Lower lobe of right lung (tissue), 2 donors: Measurements from ENCODE around the gene UROC1. TPM values are rescaled to one million over a fixed set of nuclear protein-coding genes. Genes with fewer than 3 reads are reported as not detected.

Experiments used
- ATAC-seq, 2 donors: fragments of 200-7000 bp; cut with Tn5 transposase; one replicate each; pipeline ENCODE4 v1.9.1; 2020 to 2022; ENCODE audit warnings: mild to moderate bottlenecking in 2 of 2, moderate library complexity in 2 of 2
- DNase-seq: peaks from one replicate; pipeline ENCODE4 v3.0.0-alpha.2; 2020
- H3K27ac ChIP-seq: fragments of 200-600 bp; one replicate; pipeline ENCODE4 v1.8.0; 2022
- H3K27me3 ChIP-seq: fragments of 200-600 bp; one replicate; pipeline ENCODE4 v1.8.0; 2022; ENCODE audit warnings: low read depth
- H3K36me3 ChIP-seq: fragments of 200-600 bp; one replicate; pipeline ENCODE4 v1.8.0; 2022; ENCODE audit warnings: mild to moderate bottlenecking
- H3K4me1 ChIP-seq: fragments of 200-600 bp; one replicate; pipeline ENCODE4 v1.8.0; 2022
- H3K4me3 ChIP-seq: fragments of 200-600 bp; one replicate; pipeline ENCODE4 v1.8.0; 2022; ENCODE audit warnings: mild to moderate bottlenecking
- H3K9me3 ChIP-seq: fragments of 200-600 bp; one replicate; pipeline ENCODE4 v1.8.0; 2022
- intact Hi-C: fragments of 100-400 bp; cut with DNase I; formaldehyde crosslinking; loops from one replicate; pipeline ENCODE4 v1.11.0; 2022
- total RNA-seq: library from RNA; stranded (reverse); fragmentation: NEBNext Ultra II Directional; extraction: Animal tissue kit (Norgen Biotek cat#: 25700); gene quantifications from one replicate; pipeline ENCODE4 v1.2.1, GENCODE V29; 2021
- TF ChIP-seq, protein P1 (sequence below): fragments of 200-600 bp; IDR thresholded peaks from one replicate; pipeline ENCODE4 v1.8.0; 2022; ENCODE audit warnings: antibody characterized with exemption, mild to moderate bottlenecking
- donor health status: DM: no; HTN: yes; CAD: no; lungs with severe emphysema.

UROC1 gene
- total RNA-seq, 1 donor from 2014 or later, result not detected

DNA sequence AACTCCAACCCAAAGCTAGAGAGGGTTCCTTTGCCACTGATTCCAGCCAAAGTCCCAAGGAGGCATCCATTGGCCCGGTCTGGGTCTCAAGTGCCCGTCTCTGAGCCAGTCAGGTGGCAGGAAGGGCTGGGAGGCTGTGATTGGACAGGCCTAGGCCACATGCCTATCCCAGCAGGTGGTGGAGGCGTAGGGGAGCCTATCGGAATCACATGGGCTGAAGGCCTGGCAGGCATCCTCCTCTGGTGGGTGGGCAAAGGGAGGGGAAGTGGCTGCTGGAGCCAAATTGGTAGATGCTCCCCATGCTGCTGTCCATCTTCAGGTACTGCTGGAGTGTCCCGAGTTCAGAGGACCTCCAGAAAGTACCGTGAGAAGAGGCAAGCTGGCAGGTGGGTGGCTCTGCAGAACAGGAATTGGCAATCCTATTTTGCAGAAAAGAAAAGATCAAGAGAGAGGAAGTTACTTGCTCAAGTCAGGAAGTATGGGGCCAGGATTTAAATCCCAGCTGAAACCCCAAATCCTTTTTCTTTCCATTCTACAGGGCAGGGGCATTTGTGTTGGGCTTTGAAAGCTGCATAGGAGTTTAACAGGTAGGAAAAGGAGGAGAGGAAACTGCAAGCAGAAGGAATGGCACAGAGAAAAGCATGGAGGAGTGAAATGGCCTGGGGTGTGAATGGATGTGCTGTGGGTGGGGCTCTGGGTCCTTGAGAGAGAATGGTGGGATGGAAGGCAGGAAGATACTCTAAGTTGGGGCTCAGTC, 10.1 kb upstream of the UROC1 start:
- H3K9me3 ChIP-seq, result no peaks in the 10 kb centered on the region
- H3K4me1 ChIP-seq, result peaks cover 9% of the 10 kb centered on the region
- intact Hi-C loops, result no loop called here
- DNase-seq, result peak; percentile 45
- peaks cover 19% of the 10 kb centered on the region for H3K27me3 ChIP-seq
- no peaks in the 10 kb centered on the region for H3K36me3 ChIP-seq
- no peak overlapping the region for H3K27ac ChIP-seq
- H3K4me3 ChIP-seq, result no peak overlapping the region
- TF ChIP-seq, protein P1, sequence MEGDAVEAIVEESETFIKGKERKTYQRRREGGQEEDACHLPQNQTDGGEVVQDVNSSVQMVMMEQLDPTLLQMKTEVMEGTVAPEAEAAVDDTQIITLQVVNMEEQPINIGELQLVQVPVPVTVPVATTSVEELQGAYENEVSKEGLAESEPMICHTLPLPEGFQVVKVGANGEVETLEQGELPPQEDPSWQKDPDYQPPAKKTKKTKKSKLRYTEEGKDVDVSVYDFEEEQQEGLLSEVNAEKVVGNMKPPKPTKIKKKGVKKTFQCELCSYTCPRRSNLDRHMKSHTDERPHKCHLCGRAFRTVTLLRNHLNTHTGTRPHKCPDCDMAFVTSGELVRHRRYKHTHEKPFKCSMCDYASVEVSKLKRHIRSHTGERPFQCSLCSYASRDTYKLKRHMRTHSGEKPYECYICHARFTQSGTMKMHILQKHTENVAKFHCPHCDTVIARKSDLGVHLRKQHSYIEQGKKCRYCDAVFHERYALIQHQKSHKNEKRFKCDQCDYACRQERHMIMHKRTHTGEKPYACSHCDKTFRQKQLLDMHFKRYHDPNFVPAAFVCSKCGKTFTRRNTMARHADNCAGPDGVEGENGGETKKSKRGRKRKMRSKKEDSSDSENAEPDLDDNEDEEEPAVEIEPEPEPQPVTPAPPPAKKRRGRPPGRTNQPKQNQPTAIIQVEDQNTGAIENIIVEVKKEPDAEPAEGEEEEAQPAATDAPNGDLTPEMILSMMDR, result no peak
- no peak for ATAC-seq

- peak; percentile 28 for DNase-seq
- intact Hi-C loops, result no loop called here
- H3K9me3 ChIP-seq, result no peaks in the 10 kb centered on the region
- ATAC-seq, result no peak
- no peak overlapping the region for H3K27ac ChIP-seq
- no peaks in the 10 kb centered on the region for H3K36me3 ChIP-seq
- H3K27me3 ChIP-seq, result peaks cover 19% of the 10 kb centered on the region
- no peak overlapping the region for H3K4me3 ChIP-seq
- TF ChIP-seq, protein P1, result no peak
- peaks cover 9% of the 10 kb centered on the region for H3K4me1 ChIP-seq
These were observed 9.4 kb upstream of the UROC1 start for GRCh38 chr3:126527006-126527405.

GRCh38 chr3:126526668-126527005, 9.1 kb upstream of the UROC1 start:
- peak; percentile 28 for DNase-seq
- peaks cover 19% of the 10 kb centered on the region for H3K27me3 ChIP-seq
- no peak for ATAC-seq

DNA sequence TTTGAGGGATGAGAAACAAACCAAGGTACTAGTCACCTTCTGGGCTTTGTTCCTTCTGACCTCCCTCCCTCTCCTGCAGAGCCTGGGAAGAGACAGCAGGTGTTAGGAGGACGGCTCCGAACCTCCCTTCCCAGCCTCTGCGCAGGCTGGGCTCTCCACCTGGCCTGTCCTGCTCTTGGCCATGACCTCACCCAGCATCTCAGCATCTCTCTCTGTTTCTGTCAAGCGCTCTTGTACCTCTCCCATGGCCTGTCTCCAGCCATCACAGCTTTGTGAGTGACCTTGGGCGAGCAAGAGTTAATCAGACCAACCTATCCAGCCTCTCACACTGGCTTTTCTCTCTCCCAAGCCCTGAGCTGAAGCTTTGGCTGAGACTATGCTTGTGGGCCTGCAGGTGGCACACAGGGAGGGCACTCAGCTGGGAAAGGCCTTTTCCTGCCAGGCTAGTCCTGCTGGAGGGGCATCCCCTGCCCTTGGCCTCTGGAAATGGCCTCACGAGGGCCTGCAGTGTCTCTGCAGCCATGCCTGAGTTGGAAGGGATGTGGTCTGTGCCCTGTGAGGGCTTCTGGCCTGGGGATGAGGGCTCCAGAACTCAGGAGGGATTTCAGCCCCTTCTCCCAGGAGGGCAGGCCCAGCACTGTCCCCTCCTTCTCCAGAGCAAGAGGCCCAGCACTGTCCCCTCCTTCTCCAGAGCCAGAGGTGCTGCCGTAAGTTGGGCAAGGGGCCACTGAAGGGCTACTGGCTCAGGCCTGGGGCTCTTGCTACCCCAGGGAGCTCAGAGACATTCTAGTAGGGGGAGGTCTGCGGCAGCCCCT, 8.5 kb upstream of the UROC1 start:
- Histone ChIP-seq H3K36me3 (no peaks in the 10 kb centered on the region), H3K27ac (no peak overlapping the region), H3K4me3 (no peak overlapping the region), H3K27me3 (peaks cover 19% of the 10 kb centered on the region), H3K9me3 (no peaks in the 10 kb centered on the region), H3K4me1 (peaks cover 9% of the 10 kb centered on the region)
- ATAC-seq (no peak), DNase-seq (peak; percentile 24)
- TF ChIP-seq, protein P1, result no peak
- intact Hi-C loops, result no loop called here

More at GRCh38 chr3:126526668-126527005, 9.1 kb upstream of the UROC1 start:
- TF ChIP-seq, protein P1, result no peak
- peaks cover 9% of the 10 kb centered on the region for H3K4me1 ChIP-seq
- H3K27ac ChIP-seq, result no peak overlapping the region
- H3K9me3 ChIP-seq, result no peaks in the 10 kb centered on the region
- intact Hi-C loops, result no loop called here
- no peak overlapping the region for H3K4me3 ChIP-seq
- H3K36me3 ChIP-seq, result no peaks in the 10 kb centered on the region

DNA sequence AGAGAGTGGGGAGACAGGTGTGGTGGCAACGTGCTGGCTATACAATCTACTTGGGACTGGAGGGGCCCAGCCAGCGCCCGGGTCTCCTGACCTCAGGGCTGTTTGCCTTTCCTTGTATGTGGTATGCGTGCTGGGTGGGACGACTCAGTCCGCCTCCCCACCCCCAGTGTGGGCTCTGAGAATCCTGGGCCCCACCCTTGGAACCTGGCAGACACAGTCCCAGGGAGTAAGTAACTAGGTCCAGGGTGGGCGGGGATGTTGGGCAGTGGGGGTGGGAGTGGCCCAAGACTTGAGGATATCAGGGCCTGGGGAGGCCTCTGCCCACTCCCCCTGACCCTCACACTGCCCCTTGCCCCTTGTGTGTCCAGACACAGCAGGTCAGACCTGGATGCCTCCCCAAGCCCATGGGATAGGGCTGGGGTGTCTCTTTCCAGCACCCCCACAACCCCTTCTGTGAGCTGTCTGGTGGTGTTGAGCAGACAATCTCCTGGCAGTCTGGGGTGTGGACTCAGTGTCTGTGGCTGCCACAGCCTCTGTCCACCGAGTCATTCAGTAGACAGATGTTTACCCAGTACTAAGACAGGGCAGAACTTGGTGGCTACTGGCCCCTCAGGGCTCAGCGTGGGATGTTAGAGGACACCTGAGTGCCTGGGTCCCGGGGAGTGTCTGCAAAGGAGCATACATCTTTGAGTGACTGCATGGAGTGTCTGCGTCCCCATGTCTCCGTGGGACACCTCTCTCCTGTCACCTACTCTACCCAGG, 7.7 kb upstream of the UROC1 start:
- no peaks in the 10 kb centered on the region for H3K36me3 ChIP-seq

More for the DNA sequence above, 7.7 kb upstream of the UROC1 start:
- TF ChIP-seq, protein P1, result no peak
- peak; percentile 40 for DNase-seq
- Histone ChIP-seq H3K4me1 (peaks cover 9% of the 10 kb centered on the region), H3K27ac (no peak overlapping the region), H3K4me3 (peak overlapping the region; percentile 54), H3K27me3 (peaks cover 19% of the 10 kb centered on the region), H3K9me3 (no peaks in the 10 kb centered on the region)
- no peak for ATAC-seq
- intact Hi-C loops, result no loop called here
